ENCODE data around the gene CCNYL1.
"Not testable (repeated sequence)": the region's sequence is repeated elsewhere in the genome, so short reads cannot be mapped to it uniquely, and the experiment has no call there.

Gene CCNYL1

DNA sequence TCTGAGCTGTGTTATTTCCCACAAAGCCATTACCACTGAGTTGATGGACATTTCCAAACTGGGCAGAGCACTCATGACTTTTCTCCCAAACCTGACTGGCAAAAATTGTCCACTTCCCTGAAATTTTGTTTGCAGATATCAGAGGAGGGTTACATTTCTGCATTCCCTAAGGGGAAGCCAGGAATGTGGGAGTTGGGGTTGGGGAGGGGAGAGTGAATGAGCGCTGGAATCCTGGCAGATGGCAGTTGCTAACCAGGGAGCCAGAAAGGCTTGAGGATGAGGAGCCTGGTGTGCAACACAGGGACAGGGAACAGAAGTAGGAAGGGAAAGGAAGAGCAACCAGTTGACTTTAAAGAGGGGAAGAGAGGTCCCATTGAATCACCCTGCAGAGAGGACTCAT lies 14.0 kb upstream of the CCNYL1 start:
- no peak for DNase-seq (ENCODE audit: low read depth in 2 of 2)

DNA sequence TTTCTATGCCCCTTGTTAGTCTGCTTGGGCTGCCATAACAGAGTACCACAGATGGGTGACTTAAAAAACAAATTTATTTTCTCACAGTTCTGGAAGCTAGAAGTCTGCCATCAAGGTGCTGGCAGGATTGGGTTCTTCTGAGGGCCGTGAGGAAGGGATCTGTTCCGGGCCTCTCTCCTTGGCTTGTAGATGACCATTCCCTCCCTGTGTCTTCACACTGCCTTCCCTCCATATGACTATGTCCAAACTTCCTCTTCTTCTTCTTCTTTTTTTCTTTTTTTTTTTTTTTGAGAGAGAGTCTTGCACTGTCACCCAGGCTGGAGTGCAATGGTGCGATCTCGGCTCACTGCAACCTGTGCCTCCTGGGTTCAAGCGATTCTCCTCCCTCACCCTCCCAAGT lies 13.1 kb upstream of the CCNYL1 start:
- no peak for DNase-seq (ENCODE audit: low read depth in 2 of 2)

DNA sequence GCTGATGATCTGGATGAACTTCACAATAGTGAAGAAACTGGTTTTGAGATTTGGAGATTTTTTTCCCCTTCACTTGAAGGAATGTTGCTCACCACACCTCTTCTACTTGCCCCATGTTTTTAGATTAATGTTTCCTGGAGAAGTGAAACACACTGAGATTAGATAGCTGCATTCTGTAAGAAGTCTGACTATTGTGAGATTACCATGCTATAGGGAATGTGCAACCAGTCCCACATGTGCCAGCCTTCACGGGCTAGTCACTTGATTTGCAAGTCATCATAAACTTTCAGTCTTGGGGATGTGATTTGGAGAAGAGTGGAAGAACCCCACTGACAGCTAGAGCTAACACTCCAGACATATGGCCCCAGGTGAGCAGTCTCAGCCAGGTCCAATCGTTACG lies 7.4 kb upstream of the CCNYL1 start:
- DNase-seq (ENCODE audit: low read depth in 2 of 2) = no peak

DNA sequence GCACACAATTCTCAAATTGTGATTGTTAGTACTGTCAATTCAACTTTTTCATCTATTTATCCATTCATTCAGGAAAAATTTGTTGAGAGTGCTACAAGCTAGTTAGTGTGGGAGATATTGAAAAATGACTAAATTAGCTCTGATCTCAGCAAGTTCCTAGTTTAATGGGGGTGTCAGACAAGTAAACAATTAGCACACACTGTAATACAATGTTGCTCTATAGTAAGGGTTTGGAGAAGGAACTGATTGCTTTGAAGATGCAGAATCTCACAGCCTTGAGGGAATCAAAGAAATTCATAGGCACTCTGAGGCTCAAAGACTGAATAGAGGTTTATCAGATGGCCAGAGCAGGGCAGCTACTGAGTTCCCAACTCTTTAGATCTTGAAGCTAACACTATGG lies 6.8 kb upstream of the CCNYL1 start:
- no peak for DNase-seq (ENCODE audit: low read depth in 2 of 2)

DNA sequence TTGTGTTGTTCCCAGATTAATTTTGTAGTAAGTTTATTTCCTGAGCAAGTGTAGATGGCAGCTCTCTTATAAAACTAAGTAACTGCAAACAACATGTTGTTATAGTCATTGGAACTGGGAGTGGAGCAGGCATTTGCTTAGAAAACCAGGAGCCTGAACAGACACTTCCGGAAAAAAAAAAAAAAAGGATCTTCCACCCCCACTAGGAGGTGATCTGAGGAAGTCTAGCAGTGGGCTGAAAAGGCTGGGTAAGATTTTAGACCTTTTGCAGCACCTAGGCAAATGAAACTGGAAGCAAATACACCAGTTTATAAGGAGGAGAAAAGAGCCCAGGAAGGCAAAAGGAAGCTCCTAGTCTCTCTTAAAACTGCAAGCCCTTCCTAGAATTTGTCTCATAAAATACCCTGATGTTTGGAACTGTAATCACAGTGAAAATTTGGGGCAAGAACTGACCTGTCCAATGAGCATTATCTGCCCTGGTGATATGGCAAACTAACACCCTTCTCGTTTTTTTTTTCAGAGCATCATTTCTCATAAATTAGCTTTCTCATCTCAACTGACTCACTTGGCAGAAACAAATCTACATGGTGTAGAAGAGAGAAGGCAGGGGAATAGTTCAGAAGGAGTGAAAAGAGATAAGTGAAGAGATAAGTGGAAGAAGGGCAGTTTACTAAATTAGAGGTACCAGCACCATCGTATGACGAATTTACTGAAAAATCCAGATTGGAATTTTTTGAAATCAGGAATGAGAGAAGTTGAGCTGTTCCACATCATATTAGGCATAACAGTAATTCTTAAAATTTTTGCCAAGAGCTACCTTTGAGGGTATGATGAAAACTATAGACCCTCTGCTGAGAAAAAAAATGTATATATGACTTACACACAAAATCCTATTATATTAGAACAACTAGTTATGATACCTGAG lies 4.2 kb upstream of the CCNYL1 start:
- no peak for DNase-seq (ENCODE audit: low read depth in 2 of 2)

DNA sequence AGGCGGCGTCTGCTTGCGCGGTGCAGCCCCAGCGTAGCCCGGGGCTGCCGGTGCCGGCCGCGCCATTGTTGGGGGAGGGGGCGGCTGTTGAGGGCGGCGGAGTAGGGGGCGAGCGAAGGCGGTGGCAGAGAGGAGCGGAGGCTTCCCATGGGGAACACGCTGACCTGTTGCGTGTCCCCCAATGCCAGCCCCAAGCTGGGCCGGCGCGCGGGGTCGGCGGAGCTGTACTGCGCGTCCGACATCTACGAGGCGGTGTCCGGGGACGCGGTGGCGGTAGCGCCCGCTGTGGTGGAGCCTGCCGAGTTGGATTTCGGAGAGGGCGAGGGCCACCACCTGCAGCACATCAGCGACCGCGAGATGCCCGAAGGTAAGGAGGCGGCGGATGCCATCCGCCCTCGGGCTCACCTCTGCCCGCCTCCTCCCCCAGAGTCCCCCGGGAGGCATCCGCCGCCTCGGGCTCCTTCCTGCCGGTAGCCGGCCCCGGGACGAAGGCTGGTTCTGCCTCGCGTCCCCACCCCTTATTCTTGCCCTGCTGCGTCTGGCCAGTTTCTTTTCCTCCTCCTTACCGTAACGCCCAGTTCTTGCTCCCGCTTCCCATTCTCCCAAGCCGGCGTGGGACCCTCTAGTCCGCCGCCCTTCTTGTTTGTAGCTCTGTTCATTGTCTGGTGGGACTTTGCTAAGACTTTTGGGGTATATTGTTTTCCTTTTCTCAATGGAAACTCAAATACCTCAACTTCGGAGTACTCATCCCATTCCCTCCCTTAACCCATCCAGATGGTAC lies 500 bp downstream of the CCNYL1 start:
- DNase-seq (ENCODE audit: low read depth in 2 of 2) = peak; percentile 23 to 40

DNA sequence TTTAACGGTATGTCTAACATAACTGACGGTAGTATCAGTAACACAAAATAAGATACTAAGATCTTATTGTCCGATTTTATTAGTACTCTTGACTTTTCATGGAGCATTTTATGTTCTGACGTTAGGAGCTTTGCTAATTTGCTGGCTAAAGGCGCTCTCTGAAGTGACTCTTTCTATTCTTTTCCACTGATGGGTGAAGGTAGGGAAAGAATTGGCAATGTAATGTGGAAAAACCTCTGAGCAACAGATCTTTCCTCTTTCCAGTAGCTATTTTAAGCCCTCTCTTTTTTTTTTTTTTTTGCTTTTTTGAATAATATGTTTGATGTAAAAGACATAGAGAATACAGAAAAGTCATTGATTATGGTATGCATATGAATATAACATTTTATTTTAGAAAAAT lies 4.6 kb downstream of the CCNYL1 start:
- DNase-seq (ENCODE audit: low read depth in 2 of 2) = no peak

DNA sequence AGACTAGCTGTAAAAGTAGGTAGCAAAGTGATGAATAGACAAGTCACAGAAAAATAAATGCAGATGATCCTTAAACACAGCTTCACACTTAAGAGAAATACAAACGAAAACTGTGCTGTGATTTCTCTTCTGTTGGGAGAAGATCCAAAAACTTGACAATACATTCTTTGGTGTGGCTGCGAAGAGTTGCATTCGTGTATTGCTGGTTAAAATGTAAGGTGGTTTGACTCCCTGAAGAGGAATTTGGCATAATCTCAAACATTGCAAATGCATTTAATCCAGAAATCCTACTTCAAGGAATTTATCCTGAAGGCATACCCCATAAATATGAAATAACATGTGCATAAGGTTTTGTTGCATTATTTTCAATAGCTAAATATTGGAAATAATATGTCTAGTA lies 7.1 kb downstream of the CCNYL1 start:
- DNase-seq (ENCODE audit: low read depth in 2 of 2) = no peak

DNA sequence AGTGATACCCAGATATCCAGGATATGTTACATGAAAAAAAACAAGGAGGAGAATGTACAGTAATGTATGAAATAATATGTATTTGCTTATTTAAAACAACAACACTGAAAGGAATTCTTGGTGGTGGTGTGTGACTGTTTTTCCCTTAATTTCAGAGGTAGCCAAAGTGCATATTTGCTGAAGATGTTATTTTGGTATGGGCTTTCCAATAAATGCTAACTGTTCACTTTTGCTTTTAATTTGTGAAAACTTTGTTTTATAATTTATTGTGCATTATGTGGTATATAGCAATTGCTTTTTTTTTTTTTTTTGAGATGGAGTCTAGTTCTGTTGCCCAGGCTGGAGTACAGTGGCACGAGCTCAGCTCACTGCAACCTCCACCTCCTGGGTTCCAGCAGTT lies 7.6 kb downstream of the CCNYL1 start:
- DNase-seq (ENCODE audit: low read depth in 2 of 2) = no peak

DNA sequence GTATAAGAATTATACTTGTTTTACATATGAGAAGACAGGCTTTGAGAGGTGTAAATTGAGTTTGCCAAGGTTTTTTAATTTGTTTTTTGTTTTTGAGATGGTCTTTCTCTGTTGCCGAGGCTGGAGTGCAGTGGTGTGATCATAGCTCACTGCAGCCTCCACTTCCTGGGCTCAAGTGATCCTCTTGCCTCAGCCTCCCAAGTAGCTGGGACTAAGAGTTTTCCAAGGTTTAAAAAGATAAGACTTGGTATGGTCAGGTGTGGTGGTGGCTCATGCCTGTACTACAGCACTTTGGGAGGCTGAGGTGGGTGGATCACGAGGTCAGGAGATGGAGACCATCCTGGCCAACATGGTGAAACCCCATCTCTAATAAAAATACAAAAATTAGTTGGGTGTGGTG lies 8.2 kb downstream of the CCNYL1 start:
- not testable (repeated sequence) for DNase-seq (ENCODE audit: low read depth in 2 of 2)

DNA sequence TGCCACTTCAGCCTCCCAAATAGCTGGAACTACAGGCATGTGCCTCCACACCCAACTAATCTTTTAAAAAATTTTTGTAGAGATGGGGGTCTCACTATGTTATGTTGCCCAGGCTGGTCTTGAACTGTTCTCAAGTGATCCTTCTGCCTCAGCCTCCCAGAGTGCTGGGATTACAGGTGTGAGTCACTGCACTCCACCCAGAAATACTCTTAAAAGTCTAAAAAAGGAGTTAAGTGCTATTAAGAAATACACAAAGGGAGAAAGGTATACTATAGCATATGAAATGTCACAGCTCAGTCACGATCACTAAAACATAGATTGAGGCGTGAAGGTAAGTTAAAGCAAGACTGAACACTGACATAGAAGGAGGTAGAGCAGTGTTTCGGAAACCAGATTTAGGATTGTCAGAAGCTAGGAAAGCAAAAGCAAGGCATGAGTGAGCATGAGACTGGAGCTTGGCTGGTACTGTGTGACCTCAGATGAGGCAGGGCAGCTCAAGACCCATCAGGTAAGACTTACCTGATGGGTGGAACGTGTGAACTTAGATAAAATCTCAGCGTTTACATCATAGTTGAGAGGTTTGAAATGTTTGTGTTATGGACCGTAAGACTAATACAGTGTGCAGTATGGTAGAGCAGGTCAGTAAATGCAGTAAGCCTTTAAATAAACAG lies 9.2 kb downstream of the CCNYL1 start:
- no peak for DNase-seq (ENCODE audit: low read depth in 2 of 2)

DNA sequence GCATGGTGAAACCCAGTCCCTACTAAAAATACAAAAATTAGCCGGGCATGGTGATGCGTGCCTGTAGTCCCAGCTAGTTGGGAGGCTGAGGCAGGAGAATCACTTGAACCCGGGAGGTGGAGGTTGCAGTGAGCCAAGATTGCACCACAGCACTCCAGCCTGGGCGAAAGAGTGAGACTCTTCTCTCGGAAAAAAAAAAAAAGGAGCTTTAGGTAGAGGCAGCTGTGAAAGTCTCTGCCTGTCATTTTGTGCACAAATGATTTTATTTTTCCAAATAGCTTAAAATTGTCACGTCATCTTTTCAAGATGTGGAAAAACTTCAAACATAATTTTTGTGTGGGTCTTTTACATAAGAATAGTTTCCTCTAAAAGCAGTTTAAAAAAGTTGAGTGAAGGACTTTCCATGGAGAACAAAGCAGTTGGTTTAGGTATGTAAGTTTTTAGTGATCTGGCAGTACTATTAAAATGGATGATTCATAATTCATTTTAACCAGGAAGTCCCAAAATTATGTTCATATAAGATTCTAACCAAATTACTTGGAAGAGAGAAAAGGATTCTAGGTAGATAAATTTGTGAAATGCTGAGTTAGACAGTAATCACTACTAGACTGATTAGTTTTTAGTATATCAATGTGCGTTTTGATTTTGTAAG lies 11.5 kb downstream of the CCNYL1 start:
- no peak for DNase-seq (ENCODE audit: low read depth in 2 of 2)

DNA sequence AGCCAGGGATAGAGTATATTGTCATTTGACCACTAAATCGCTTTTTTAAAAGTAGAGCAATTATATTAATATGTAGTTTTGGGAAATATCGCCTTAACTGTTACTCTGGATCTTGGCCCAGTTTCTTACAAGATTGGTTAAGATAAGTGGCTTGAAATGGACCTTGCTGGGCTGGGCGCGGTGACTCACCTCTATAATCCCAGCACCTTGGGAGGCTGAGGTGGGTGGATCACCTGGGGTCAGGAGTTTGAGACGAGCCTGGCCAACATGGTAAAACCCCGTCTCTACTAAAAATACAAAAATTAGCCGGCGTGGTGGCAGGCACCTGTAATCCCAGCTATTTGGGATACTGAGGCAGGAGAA lies 12.0 kb downstream of the CCNYL1 start:
- not testable (repeated sequence) for DNase-seq (ENCODE audit: low read depth in 2 of 2)

DNA sequence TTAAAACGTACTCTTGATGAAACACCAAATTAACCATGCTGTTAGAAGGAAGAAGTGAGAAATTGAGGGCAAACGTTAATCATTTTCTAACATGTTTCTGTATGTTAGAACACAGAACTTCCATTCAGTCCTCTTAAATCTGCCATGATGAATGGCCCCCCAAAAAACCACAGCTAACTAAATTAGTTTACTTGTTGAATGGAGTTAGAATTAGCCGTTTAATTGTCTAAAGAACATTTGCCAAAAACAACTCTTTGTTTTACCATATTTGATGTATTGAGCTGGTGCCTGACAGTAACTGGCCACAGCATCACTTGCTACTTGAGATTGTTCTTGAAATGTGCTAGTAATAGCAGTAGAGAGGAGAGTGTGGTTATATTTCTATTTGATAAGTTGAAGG lies 12.7 kb downstream of the CCNYL1 start:
- DNase-seq (ENCODE audit: low read depth in 2 of 2) = no peak

DNA sequence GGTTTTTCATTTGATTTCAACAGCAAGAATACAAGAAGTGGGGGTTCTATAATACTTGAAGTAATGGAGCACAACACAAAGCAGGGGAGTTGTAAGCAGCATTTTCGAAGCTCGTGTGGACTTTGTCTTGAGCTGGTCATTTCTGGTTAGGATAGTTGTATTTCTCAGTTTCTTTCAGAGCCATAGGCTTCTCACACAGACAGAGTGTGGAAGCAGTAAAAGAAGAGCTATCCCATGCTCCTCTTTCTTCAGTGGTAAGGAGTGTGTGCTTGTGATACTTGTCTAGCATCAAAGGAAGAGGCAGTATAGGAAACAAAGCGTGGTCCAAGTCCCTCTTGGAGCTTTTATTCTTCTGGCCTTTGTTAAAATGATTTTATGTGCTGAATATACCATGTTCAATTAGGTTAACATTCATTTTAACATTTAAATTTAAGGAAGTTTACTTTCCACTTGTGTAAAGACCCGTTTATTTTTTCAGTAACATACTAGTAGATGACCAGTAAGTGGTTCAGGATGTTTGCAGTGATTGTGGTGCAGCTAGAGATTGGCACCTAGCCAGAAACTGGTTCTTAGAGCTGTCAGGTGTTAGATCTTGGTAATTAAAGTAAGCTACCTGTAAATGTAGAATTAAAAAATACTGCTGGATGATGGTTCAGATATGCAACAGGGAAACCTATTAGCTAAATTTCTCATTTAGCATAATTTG lies 14.6 kb downstream of the CCNYL1 start:
- no peak for DNase-seq (ENCODE audit: low read depth in 2 of 2)

DNA sequence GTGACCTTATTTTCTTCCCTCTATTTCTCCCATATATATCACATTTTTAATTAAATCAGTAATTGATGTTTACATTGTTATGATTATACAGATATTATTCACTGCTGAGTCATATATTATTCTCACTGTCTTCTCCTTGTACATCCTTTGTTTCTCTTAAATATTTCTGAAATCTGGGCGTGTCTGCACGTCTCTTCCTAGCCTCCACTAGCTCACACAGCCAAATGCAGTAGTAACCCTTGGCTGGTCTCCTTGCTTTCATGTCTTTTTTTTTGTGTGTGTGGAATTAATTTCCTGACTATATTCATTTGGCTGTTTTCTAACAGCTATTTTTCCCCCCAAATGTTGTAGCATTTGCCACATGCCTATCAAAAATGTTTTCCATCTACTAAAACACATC lies 15.8 kb downstream of the CCNYL1 start:
- no peak for DNase-seq (ENCODE audit: low read depth in 2 of 2)

DNA sequence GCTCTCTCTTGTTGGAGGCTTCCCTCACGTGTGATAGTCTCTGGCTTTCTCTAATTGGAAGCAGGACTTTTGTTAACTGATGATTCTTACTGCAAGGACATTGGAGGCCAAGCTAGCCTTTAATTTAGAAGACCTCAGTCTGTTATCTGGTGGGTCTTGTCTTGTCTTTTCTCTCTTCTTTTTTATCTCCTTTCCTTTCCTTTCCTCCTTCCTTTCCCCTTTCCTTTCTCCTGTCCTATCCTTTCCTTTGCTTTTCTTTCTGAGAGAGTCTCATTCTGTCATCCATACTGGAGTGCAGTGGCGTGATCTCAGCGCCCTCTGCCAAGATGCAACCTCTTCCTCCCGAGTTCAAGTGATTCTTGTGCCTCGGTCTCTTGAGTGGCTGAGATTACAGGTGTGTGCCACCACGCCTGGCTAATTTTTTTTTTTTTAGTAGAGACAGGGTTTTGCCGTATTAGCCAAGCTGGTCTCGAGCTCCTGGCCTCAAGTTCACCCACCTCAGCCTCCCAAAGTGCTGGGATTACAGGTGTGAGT lies 18.1 kb downstream of the CCNYL1 start:
- DNase-seq (ENCODE audit: low read depth in 2 of 2) = no peak

DNA sequence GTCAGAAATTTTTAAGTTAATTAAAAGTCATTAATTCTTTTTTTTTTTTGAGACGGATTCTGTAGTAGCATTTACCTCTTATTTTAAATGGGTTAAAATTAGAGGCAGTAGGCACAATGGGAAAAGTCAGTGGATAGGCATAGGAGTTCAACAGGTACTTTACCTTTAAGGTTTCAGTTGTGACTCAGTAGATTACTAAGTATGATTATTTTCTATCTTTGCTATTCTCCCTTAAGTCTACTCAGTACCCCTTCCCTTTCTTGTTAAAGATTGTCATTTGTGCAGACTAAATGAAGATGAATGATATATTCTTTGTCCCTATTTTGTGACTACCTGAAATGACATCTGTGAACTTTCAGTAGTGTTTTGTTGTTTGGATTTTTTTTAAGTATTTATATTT lies 19.7 kb downstream of the CCNYL1 start:
- DNase-seq (ENCODE audit: low read depth in 2 of 2) = no peak

DNA sequence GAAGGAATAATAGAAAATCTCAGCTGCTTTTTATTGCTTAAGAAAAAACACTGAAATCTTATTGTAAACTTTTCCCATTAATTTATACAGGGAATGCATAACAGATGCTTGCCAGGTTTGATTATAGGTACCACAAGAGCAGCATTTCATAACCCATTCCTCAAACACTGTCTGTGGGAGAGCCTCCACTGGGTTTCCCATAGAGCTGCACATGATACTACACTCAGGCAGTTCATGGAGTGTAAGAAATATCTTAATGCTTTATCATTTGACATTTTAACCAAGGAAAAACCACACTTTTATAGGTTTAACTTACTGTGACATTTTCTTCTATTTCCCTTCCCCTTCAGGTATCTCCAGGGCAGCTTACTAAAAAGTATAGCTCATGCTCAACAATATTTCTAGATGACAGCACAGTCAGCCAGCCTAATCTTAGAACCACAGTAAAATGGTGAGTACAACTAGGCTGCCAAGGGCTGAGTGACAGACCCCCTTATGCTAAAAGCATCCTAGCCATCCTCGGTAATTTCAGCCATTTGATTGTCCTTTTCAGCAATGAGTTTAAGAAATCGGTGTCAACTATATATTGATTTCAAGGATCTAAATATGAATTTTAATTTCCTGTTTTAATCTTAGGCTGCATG lies 22.3 kb downstream of the CCNYL1 start:
- no peak for DNase-seq (ENCODE audit: low read depth in 2 of 2)

DNA sequence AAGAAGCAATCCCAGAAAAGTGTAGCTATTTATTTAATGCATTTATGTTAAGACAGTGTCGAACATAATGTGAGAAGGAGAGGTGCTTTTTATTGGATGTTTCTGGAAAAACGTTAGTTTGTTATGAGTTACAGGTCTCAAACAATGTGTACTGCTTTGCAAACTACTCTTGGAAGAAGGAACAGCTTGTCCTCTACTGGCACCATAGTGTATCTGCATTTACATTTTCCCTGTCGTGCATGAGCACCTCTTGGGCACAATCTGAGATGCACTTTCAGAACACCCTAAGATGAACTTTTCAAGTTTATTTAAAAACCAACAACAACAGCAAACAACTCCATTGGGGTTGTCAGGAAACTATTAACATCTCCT lies 22.8 kb downstream of the CCNYL1 start:
- DNase-seq (ENCODE audit: low read depth in 2 of 2) = no peak
